Measurements from ENCODE around the gene IRF2BP2.

Gene IRF2BP2

GRCh38 chr1:234634387-234634786 lies 24.4 kb upstream of the IRF2BP2 start:
- H3K9ac ChIP-seq (ENCODE audit: low read depth in 1 of 2, low read length in 2 of 2), result no peak overlapping the region
- peaks cover 14 to 17% of the 10 kb centered on the region in 2 donors for H3K4me1 ChIP-seq (ENCODE audit: control insufficient read depth in 1 of 2, insufficient read depth in 2 of 2, low read length in 2 of 2)
- H3K27me3 ChIP-seq (ENCODE audit: control insufficient read depth in 1 of 2, insufficient read depth in 2 of 2, low read length in 2 of 2), result no peaks in the 10 kb centered on the region
- no peaks in the 10 kb centered on the region for H3K36me3 ChIP-seq (ENCODE audit: control insufficient read depth in 1 of 2, insufficient read depth in 2 of 2, low read length in 2 of 2)
- no peaks in the 10 kb centered on the region for H3K9me3 ChIP-seq (ENCODE audit: control insufficient read depth in 1 of 2, low read length in 2 of 2)
- H3K27ac ChIP-seq (ENCODE audit: low read depth, low read length), result no peak overlapping the region
- no peak overlapping the region for H3K4me3 ChIP-seq (ENCODE audit: low read depth in 1 of 2, low read length in 2 of 2)

- Histone ChIP-seq H3K36me3 (ENCODE audit: control insufficient read depth in 1 of 2, insufficient read depth in 2 of 2, low read length in 2 of 2) (no peaks in the 10 kb centered on the region), H3K4me3 (ENCODE audit: low read depth in 1 of 2, low read length in 2 of 2) (no peak overlapping the region), H3K9ac (ENCODE audit: low read depth in 1 of 2, low read length in 2 of 2) (no peak overlapping the region), H3K27me3 (ENCODE audit: control insufficient read depth in 1 of 2, insufficient read depth in 2 of 2, low read length in 2 of 2) (no peaks in the 10 kb centered on the region), H3K27ac (ENCODE audit: low read depth, low read length) (no peak overlapping the region), H3K4me1 (ENCODE audit: control insufficient read depth in 1 of 2, insufficient read depth in 2 of 2, low read length in 2 of 2) (peaks cover 7 to 8% of the 10 kb centered on the region in 2 donors), H3K9me3 (ENCODE audit: control insufficient read depth in 1 of 2, low read length in 2 of 2) (no peaks in the 10 kb centered on the region)
Measured at GRCh38 chr1:234633246-234634003, 23.4 kb upstream of the IRF2BP2 start.

- Histone ChIP-seq H3K27me3 (ENCODE audit: control insufficient read depth in 1 of 2, insufficient read depth in 2 of 2, low read length in 2 of 2) (no peaks in the 10 kb centered on the region), H3K36me3 (ENCODE audit: control insufficient read depth in 1 of 2, insufficient read depth in 2 of 2, low read length in 2 of 2) (no peaks in the 10 kb centered on the region), H3K4me1 (ENCODE audit: control insufficient read depth in 1 of 2, insufficient read depth in 2 of 2, low read length in 2 of 2) (peaks cover 10 to 14% of the 10 kb centered on the region in 2 donors), H3K4me3 (ENCODE audit: low read depth in 1 of 2, low read length in 2 of 2) (no peak overlapping the region), H3K9me3 (ENCODE audit: control insufficient read depth in 1 of 2, low read length in 2 of 2) (no peaks in the 10 kb centered on the region), H3K9ac (ENCODE audit: low read depth in 1 of 2, low read length in 2 of 2) (no peak overlapping the region), H3K27ac (ENCODE audit: low read depth, low read length) (no peak overlapping the region)
Measured at GRCh38 chr1:234632225-234632624, 22.2 kb upstream of the IRF2BP2 start.

- Histone ChIP-seq H3K4me1 (ENCODE audit: control insufficient read depth in 1 of 2, insufficient read depth in 2 of 2, low read length in 2 of 2) (peaks cover 11 to 16% of the 10 kb centered on the region in 2 donors), H3K27ac (ENCODE audit: low read depth, low read length) (no peak overlapping the region), H3K27me3 (ENCODE audit: control insufficient read depth in 1 of 2, insufficient read depth in 2 of 2, low read length in 2 of 2) (no peaks in the 10 kb centered on the region), H3K9ac (ENCODE audit: low read depth in 1 of 2, low read length in 2 of 2) (no peak overlapping the region), H3K4me3 (ENCODE audit: low read depth in 1 of 2, low read length in 2 of 2) (no peak overlapping the region), H3K9me3 (ENCODE audit: control insufficient read depth in 1 of 2, low read length in 2 of 2) (no peaks in the 10 kb centered on the region), H3K36me3 (ENCODE audit: control insufficient read depth in 1 of 2, insufficient read depth in 2 of 2, low read length in 2 of 2) (no peaks in the 10 kb centered on the region)
Measured at GRCh38 chr1:234631721-234632125, 21.7 kb upstream of the IRF2BP2 start.

GRCh38 chr1:234629026-234629425 lies 19.0 kb upstream of the IRF2BP2 start:
- Histone ChIP-seq H3K9ac (ENCODE audit: low read depth in 1 of 2, low read length in 2 of 2) (no peak overlapping the region), H3K4me3 (ENCODE audit: low read depth in 1 of 2, low read length in 2 of 2) (no peak overlapping the region), H3K4me1 (ENCODE audit: control insufficient read depth in 1 of 2, insufficient read depth in 2 of 2, low read length in 2 of 2) (peaks cover 21 to 24% of the 10 kb centered on the region in 2 donors), H3K36me3 (ENCODE audit: control insufficient read depth in 1 of 2, insufficient read depth in 2 of 2, low read length in 2 of 2) (no peaks in the 10 kb centered on the region), H3K27me3 (ENCODE audit: control insufficient read depth in 1 of 2, insufficient read depth in 2 of 2, low read length in 2 of 2) (no peaks in the 10 kb centered on the region), H3K27ac (ENCODE audit: low read depth, low read length) (no peak overlapping the region), H3K9me3 (ENCODE audit: control insufficient read depth in 1 of 2, low read length in 2 of 2) (no peaks in the 10 kb centered on the region)

- peaks cover 24 to 34% of the 10 kb centered on the region in 2 donors for H3K4me1 ChIP-seq (ENCODE audit: control insufficient read depth in 1 of 2, insufficient read depth in 2 of 2, low read length in 2 of 2)
- H3K27ac ChIP-seq (ENCODE audit: low read depth, low read length), result no peak overlapping the region
- H3K9ac ChIP-seq (ENCODE audit: low read depth in 1 of 2, low read length in 2 of 2), result no peak overlapping the region
- no peaks in the 10 kb centered on the region for H3K9me3 ChIP-seq (ENCODE audit: control insufficient read depth in 1 of 2, low read length in 2 of 2)
- no peaks in the 10 kb centered on the region for H3K36me3 ChIP-seq (ENCODE audit: control insufficient read depth in 1 of 2, insufficient read depth in 2 of 2, low read length in 2 of 2)
- no peaks in the 10 kb centered on the region for H3K27me3 ChIP-seq (ENCODE audit: control insufficient read depth in 1 of 2, insufficient read depth in 2 of 2, low read length in 2 of 2)
- H3K4me3 ChIP-seq (ENCODE audit: low read depth in 1 of 2, low read length in 2 of 2), result no peak overlapping the region
Measured at GRCh38 chr1:234628089-234628488, 18.1 kb upstream of the IRF2BP2 start.

- H3K4me1 ChIP-seq (ENCODE audit: control insufficient read depth in 1 of 2, insufficient read depth in 2 of 2, low read length in 2 of 2), result peaks cover 24 to 36% of the 10 kb centered on the region in 2 donors
- no peaks in the 10 kb centered on the region for H3K36me3 ChIP-seq (ENCODE audit: control insufficient read depth in 1 of 2, insufficient read depth in 2 of 2, low read length in 2 of 2)
- H3K4me3 ChIP-seq (ENCODE audit: low read depth in 1 of 2, low read length in 2 of 2), result no peak overlapping the region
- no peaks in the 10 kb centered on the region for H3K9me3 ChIP-seq (ENCODE audit: control insufficient read depth in 1 of 2, low read length in 2 of 2)
- no peak overlapping the region for H3K9ac ChIP-seq (ENCODE audit: low read depth in 1 of 2, low read length in 2 of 2)
- no peak overlapping the region for H3K27ac ChIP-seq (ENCODE audit: low read depth, low read length)
- no peaks in the 10 kb centered on the region for H3K27me3 ChIP-seq (ENCODE audit: control insufficient read depth in 1 of 2, insufficient read depth in 2 of 2, low read length in 2 of 2)
Measured at GRCh38 chr1:234627009-234627950, 17.3 kb upstream of the IRF2BP2 start.

GRCh38 chr1:234626391-234626790 lies 16.4 kb upstream of the IRF2BP2 start:
- no peaks in the 10 kb centered on the region for H3K9me3 ChIP-seq (ENCODE audit: control insufficient read depth in 1 of 2, low read length in 2 of 2)
- no peak overlapping the region for H3K4me3 ChIP-seq (ENCODE audit: low read depth in 1 of 2, low read length in 2 of 2)
- H3K36me3 ChIP-seq (ENCODE audit: control insufficient read depth in 1 of 2, insufficient read depth in 2 of 2, low read length in 2 of 2), result no peaks in the 10 kb centered on the region
- peaks cover 27 to 40% of the 10 kb centered on the region in 2 donors for H3K4me1 ChIP-seq (ENCODE audit: control insufficient read depth in 1 of 2, insufficient read depth in 2 of 2, low read length in 2 of 2)
- H3K9ac ChIP-seq (ENCODE audit: low read depth in 1 of 2, low read length in 2 of 2), result no peak overlapping the region
- no peaks in the 10 kb centered on the region for H3K27me3 ChIP-seq (ENCODE audit: control insufficient read depth in 1 of 2, insufficient read depth in 2 of 2, low read length in 2 of 2)
- no peak overlapping the region for H3K27ac ChIP-seq (ENCODE audit: low read depth, low read length)

GRCh38 chr1:234624724-234625117 lies 14.7 kb upstream of the IRF2BP2 start:
- H3K27ac ChIP-seq (ENCODE audit: low read depth, low read length), result no peak overlapping the region
- no peaks in the 10 kb centered on the region for H3K36me3 ChIP-seq (ENCODE audit: control insufficient read depth in 1 of 2, insufficient read depth in 2 of 2, low read length in 2 of 2)
- no peaks in the 10 kb centered on the region for H3K9me3 ChIP-seq (ENCODE audit: control insufficient read depth in 1 of 2, low read length in 2 of 2)
- H3K4me1 ChIP-seq (ENCODE audit: control insufficient read depth in 1 of 2, insufficient read depth in 2 of 2, low read length in 2 of 2), result peaks cover 37 to 50% of the 10 kb centered on the region in 2 donors
- no peak overlapping the region for H3K4me3 ChIP-seq (ENCODE audit: low read depth in 1 of 2, low read length in 2 of 2)
- no peaks in the 10 kb centered on the region for H3K27me3 ChIP-seq (ENCODE audit: control insufficient read depth in 1 of 2, insufficient read depth in 2 of 2, low read length in 2 of 2)
- H3K9ac ChIP-seq (ENCODE audit: low read depth in 1 of 2, low read length in 2 of 2), result no peak overlapping the region
